ENCODE measurements around the gene MUC21. TPM values are rescaled to one million over a fixed set of nuclear protein-coding genes. Genes with fewer than 3 reads are reported as not detected.

MUC21 gene
- total RNA-seq = not detected in 2 replicates
- long read RNA-seq = 0 reads

GRCh38 chr6:30983439-30983838 is at the start of gene MUC21:
Gene MUC21, plus strand, starts transcription at chr6:30983718. Its CDS starts 241 bp downstream, at chr6:30983959.
- no peak within 1 kb of the TSS for H3K27ac Mint-ChIP-seq (ENCODE audit: unreplicated experiment)
- H3K4me3 Mint-ChIP-seq (ENCODE audit: unreplicated experiment) = no peak within 1 kb of the TSS
- no peaks in the 10 kb centered on the region for H3K36me3 Mint-ChIP-seq (ENCODE audit: unreplicated experiment)
- no peaks in the 10 kb centered on the region for H3K9me3 Mint-ChIP-seq (ENCODE audit: unreplicated experiment)
- TF ChIP-seq, protein P1, sequence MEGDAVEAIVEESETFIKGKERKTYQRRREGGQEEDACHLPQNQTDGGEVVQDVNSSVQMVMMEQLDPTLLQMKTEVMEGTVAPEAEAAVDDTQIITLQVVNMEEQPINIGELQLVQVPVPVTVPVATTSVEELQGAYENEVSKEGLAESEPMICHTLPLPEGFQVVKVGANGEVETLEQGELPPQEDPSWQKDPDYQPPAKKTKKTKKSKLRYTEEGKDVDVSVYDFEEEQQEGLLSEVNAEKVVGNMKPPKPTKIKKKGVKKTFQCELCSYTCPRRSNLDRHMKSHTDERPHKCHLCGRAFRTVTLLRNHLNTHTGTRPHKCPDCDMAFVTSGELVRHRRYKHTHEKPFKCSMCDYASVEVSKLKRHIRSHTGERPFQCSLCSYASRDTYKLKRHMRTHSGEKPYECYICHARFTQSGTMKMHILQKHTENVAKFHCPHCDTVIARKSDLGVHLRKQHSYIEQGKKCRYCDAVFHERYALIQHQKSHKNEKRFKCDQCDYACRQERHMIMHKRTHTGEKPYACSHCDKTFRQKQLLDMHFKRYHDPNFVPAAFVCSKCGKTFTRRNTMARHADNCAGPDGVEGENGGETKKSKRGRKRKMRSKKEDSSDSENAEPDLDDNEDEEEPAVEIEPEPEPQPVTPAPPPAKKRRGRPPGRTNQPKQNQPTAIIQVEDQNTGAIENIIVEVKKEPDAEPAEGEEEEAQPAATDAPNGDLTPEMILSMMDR (IDR thresholded peaks at IDR 0.05) = no peak
- peaks cover 5% of the 10 kb centered on the region for H3K4me1 Mint-ChIP-seq (ENCODE audit: unreplicated experiment)
- H3K27me3 Mint-ChIP-seq (ENCODE audit: unreplicated experiment) = peaks cover 34% of the 10 kb centered on the region
- DNase-seq (ENCODE audit: extremely low spot score, unreplicated experiment) = no peak

GRCh38 chr6:30935018-30935417 is 48.5 kb upstream of the MUC21 start:
- Mint-ChIP-seq H3K4me1 (ENCODE audit: unreplicated experiment) (no peaks in the 10 kb centered on the region), H3K27me3 (ENCODE audit: unreplicated experiment) (peaks cover 2% of the 10 kb centered on the region), H3K9me3 (ENCODE audit: unreplicated experiment) (no peaks in the 10 kb centered on the region), H3K36me3 (ENCODE audit: unreplicated experiment) (no peaks in the 10 kb centered on the region), H3K27ac (ENCODE audit: unreplicated experiment) (no peak overlapping the region), H3K4me3 (ENCODE audit: unreplicated experiment) (no peak overlapping the region)
- TF ChIP-seq, protein P1 (IDR thresholded peaks at IDR 0.05) = no peak
- DNase-seq (ENCODE audit: extremely low spot score, unreplicated experiment) = no peak

DNA sequence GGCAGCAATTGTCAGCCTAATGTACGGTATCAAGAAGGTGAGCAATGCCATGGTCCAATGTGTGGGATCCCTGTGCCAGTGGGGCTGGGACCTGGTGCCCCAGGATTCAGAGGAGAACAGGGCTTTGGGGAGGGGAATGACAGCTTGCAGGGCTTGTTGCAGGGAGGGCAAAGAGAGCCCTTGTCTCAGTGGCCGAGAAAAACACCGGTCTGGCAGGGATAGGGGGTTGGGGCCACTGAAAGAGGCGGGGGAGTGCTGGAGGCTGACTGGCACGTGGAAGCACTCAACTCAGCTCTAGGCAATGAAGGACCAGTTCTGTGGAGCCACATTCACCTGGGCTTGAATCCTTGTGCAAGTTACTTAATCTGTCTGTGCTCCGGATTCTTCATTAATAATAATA is 46.3 kb upstream of the MUC21 start:
- DNase-seq (ENCODE audit: extremely low spot score, unreplicated experiment) = no peak
- TF ChIP-seq, protein P1 (IDR thresholded peaks at IDR 0.05) = no peak
- Mint-ChIP-seq H3K4me3 (ENCODE audit: unreplicated experiment) (no peak overlapping the region), H3K36me3 (ENCODE audit: unreplicated experiment) (no peaks in the 10 kb centered on the region), H3K27ac (ENCODE audit: unreplicated experiment) (no peak overlapping the region), H3K9me3 (ENCODE audit: unreplicated experiment) (no peaks in the 10 kb centered on the region), H3K27me3 (ENCODE audit: unreplicated experiment) (peaks cover 2% of the 10 kb centered on the region), H3K4me1 (ENCODE audit: unreplicated experiment) (peaks cover 4% of the 10 kb centered on the region)

GRCh38 chr6:30938730-30939129 is 44.8 kb upstream of the MUC21 start:
- peaks cover 2% of the 10 kb centered on the region for H3K27me3 Mint-ChIP-seq (ENCODE audit: unreplicated experiment)
- H3K36me3 Mint-ChIP-seq (ENCODE audit: unreplicated experiment) = no peaks in the 10 kb centered on the region
- H3K4me1 Mint-ChIP-seq (ENCODE audit: unreplicated experiment) = peaks cover 11% of the 10 kb centered on the region
- no peak for DNase-seq (ENCODE audit: extremely low spot score, unreplicated experiment)
- H3K27ac Mint-ChIP-seq (ENCODE audit: unreplicated experiment) = no peak overlapping the region
- no peak overlapping the region for H3K4me3 Mint-ChIP-seq (ENCODE audit: unreplicated experiment)
- TF ChIP-seq, protein P1 (IDR thresholded peaks at IDR 0.05) = no peak
- H3K9me3 Mint-ChIP-seq (ENCODE audit: unreplicated experiment) = no peaks in the 10 kb centered on the region

GRCh38 chr6:30939473-30939872 is 44.0 kb upstream of the MUC21 start:
- no peak overlapping the region for H3K4me3 Mint-ChIP-seq (ENCODE audit: unreplicated experiment)
- no peaks in the 10 kb centered on the region for H3K36me3 Mint-ChIP-seq (ENCODE audit: unreplicated experiment)
- no peak for DNase-seq (ENCODE audit: extremely low spot score, unreplicated experiment)
- no peaks in the 10 kb centered on the region for H3K9me3 Mint-ChIP-seq (ENCODE audit: unreplicated experiment)
- H3K27me3 Mint-ChIP-seq (ENCODE audit: unreplicated experiment) = peaks cover 2% of the 10 kb centered on the region
- H3K4me1 Mint-ChIP-seq (ENCODE audit: unreplicated experiment) = peaks cover 11% of the 10 kb centered on the region
- no peak overlapping the region for H3K27ac Mint-ChIP-seq (ENCODE audit: unreplicated experiment)
- TF ChIP-seq, protein P1 (IDR thresholded peaks at IDR 0.05) = no peak
